NCI-H345 (cell line): ENCODE measurements around the gene EIF2B1.
A peak's percentile ranks its signal among the peaks of the same experiment; 100 is the strongest.

Experiments
- DNase-seq: peaks from one replicate; lab custom pipeline; 2025; lab: John Stamatoyannopoulos, UW

EIF2B1 gene

DNA sequence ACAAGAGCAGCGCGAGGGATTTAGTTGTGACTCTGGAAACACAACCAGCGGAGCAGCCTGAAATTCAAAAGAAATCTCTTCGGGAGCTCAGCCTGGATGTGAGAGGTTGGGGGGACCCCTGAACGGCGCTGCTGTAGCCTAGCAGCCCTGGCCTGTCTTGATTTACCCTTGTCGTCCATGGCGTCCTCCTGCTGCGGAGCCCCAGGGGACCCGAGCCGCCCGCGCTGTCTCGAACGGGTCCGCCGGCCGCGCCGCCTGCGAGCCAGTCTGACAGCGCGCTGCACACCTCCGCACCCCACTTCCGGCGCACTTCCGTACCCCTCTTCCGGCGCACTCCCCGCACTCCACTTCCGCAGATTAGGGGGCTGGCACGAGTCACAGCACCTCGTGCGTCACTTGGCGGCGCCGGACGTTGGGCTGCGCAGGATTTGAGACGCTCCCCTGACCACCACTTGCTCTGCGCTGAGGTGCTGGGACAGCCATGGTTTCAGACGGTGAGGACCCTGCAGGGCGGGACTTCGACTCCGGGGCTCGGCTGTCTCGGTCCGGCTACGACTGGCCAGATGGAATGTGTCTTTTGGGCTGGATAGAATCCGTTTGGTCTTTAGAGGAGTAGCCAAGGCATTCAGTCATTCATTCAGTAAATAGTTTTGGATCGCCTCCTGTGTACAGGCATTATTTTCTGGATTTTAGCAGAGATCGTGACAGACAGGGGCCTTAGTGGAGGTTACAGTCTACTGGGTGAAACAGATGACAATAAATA is at the start of gene EIF2B1, which contains the start of gene GTF2H3:
TSS of gene EIF2B1 (minus strand) at position 308 of the 763 bp plus-strand sequence. CDS start at position 179, 129 bp downstream.
TSS of gene GTF2H3 (plus strand) at position 451 of the 763 bp plus-strand sequence. CDS start at position 482, 31 bp downstream.
- DNase-seq: peak; percentile 98

DNA sequence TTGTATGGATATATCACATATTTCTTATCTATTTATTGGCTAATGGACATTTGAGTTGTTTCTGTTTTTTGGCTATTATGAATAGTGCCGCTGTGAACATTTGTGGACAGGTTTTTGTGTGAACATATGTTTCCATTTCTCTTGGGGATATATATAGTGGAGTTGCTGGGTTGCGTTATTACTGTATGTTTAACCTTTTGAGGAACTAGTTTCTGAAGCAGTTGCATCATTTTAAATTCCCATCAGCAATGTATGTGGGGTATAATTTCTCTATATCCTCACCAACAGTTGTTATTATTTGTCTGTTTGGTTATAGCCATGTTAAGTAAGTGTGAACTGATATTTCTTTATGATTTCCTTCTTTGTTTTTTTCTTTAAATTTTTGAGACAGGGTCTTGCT is 48.1 kb upstream of the EIF2B1 start:
- no peak for DNase-seq

DNA sequence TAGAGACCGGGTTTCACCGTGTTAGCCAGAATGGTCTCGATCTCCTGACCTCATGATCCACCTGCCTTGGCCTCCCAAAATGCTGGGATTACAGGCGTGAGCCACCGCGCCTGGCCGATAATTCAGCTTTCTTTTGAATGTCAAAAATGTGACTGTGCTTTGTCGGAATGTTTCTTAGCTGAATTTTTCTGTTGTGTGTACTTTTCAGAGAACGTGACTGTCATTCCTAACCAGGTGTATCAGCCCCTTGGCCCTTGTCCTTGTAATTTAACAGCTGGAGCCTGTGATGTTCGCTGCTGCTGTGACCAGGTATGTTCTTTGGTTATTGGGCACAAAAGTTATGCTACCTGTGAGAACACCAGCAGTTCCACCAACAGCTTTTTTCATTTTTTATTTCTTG is 45.5 kb upstream of the EIF2B1 start:
- no peak for DNase-seq

DNA sequence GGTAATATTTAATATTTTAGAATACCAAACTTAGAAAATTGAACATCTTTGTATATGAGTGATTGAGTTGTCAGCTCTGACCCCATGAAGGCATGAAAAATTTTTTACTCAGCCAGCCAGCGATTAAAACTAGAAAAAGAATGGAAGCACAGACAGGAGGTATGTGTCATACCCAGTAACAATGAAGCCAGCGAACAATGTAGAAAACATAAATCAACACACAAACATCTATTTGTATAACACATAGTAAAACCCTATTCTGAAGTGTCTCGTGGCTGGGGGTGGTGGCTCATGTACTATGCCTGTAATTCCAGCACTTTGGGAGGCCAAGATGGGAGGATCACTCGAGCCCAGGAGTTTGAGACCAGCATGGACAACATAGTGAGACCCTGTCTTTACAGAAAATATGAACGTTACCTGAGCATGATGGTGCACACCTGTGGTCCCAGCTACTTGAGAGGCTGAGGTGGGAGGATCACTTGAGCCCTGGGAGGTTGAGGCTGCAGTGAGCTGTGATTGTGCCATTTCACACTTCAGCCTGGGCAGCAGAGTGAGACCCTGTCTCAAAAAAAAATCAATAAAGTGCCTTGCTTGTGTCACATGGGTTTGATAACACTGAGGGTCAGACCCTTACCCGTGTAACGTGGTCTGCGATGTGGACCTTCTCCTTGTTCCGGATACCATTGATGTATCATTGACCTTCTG is 43.3 kb upstream of the EIF2B1 start:
- no peak for DNase-seq

DNA sequence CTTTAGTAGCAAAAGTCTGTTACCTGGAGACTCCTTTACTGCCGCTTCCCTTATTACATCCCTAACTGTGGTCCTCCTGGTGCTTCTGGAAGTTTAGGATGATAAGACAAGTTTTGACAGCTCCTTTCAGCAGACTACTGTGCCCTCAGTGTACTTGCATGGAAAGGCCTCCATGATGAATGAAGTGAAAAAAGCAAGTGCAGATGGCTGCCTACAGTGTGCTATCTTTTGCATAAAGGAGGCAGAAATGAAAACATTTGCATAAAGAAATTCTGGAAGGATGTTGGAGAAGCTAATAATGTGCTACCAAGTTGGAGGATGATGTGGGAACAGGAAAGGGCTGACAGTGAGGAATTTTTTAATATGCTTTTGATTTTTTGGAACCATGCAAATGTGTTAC is 42.0 kb upstream of the EIF2B1 start:
- no peak for DNase-seq

DNA sequence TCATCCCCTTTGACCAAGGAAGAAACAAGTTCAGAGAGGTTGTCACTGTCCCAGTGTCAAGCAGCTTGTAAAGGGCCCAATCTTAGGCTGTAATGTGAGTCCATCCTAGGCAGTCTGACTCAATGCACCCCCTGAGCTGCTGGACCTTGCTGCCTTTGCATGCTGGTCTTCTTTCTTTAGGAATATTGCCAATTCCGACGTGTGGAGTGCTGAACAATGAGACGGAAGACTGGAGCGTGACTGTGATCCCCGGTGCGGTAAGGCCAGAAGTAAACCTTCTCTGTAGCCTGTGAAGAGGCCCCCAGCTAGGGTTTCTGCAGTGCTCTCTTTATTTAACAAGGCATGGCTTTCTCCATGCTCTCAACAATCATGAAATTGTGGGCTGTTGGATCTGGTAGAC is 38.4 kb upstream of the EIF2B1 start:
- DNase-seq: no peak

DNA sequence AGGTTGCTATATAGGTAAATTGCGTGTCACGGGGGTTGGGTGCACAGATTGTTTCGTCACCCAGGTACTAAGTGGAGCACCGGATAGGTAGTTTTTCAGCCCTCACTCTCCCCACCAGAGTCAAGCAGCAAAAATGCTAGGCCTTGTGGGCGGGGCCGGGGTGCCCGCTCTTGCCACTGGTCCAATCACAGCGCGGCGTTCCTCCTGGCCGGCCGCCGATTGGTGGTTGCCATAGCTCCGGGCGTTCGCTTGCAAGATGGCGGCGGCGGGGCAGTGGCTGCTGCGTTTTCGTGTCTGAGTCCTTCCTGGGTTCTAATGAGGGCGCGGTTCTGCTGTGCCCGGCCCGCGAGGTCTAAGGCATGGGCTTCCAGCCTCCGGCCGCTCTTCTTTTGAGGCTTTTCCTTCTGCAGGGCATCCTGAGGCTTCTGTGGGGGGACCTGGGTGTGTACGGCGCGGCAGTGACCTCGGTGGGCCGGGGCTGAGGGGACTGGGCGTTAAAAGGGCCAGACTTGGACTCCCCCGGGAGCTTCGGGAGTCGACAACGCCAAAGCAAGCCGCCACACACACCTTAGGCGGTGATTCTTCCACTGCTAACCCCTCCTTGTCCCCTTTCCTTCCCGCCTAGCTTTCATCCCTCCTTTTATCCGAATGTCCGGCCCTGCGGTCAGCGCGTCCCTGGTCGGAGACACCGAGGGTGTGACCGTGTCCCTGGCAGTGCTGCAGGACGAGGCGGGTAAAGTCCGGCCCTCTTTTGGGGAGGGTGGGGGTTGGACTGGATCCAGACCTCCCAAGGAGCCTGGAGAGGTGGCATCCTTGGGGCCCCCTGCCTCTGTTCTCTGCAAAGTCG is 37.6 kb upstream of the EIF2B1 start, which contains the start of gene TCTN2:
TSS of gene TCTN2 (plus strand) at position 232 of the 847 bp plus-strand sequence. CDS start at position 360, 128 bp downstream.
- peak; percentile 95 for DNase-seq

DNA sequence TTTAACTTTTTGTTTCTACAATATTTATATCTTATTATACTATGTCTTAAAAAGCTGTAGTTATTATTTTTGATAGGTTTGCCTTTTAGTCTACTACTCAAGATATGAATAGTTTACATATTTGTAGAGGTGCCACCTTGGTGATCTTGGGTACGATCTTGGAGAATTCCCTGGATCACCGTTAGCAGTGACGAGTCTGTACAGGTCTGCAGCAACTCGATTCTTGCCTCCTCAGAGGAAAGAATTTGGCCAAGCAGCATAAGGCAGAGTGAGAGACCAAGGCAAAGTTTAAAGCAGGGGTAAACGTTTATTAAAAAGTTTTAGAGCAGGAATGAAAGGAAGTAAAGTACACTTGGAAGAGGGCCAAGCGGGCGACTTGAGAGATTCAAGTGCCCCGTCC is 34.3 kb upstream of the EIF2B1 start:
- DNase-seq: no peak

DNA sequence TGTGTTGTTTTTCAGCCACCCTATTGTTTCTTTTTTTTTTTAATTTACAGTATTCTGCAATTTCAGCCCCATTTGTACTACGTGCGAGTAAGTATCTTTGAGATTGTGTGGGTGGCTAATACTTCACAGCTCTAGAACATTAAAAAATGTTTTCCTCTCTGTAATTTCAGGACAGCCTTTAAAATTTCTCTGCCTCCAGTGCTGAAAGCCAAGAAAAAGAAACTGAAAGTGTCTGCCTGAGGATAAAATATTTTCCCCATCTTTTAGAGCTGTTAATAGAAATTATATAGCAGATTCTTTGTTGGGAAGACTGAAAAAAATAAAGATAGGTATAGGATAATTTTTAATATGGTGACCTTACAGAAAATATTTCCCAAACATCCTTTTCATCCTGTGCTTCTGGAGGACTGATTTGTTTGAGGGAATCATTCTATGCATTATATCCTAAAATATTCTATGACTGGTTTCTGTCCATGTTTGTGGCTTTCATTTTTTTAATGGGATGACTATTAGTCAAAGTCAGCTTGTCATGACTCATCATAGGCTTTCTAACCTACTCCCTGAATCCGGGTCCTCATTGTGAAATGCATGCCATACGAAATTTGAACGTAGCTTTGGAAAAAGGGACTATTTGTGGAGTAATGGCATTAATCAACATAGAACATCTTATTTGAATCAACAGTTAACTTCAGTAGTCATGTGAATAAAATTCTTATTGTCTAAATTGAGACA is 26.7 kb upstream of the EIF2B1 start:
- no peak for DNase-seq

DNA sequence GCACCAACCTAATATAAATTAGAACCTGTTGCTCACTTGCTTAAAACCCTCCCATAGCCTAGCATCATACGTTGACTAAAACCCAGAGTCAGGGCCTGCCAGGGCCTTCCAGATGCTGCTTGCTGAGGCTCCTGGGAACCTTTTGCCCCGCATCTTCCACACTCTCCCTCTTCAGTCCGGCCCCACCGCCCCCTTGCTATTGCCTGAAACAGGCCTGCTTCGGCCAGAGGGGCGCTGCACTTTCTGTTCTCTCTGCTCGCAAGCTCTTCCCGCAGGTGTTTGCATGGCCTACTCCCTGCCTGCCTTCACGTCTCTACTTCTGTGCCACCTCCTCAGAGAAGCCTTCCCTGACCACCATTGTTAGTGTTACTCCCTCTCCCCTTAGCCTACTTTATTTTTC is 23.7 kb upstream of the EIF2B1 start:
- no peak for DNase-seq

DNA sequence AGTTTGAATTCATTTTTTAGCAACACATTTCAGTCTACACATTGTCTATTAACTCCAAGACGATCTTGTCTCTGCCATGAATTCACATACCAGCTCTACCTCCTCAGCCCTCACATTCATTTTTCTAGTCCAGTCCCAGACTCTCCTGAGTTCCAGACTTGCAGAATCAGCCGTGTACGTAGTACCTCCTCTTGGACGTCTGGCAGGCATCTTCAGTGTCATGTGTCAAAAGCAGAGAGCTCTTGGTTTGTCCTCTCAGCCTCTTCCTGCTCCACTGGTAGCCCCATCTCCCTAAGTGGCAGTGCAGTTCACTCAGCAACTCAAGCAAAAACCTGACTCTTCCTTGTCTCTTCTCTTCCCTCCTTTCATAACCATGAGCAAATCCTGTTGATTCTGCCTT is 22.9 kb upstream of the EIF2B1 start:
- no peak for DNase-seq

DNA sequence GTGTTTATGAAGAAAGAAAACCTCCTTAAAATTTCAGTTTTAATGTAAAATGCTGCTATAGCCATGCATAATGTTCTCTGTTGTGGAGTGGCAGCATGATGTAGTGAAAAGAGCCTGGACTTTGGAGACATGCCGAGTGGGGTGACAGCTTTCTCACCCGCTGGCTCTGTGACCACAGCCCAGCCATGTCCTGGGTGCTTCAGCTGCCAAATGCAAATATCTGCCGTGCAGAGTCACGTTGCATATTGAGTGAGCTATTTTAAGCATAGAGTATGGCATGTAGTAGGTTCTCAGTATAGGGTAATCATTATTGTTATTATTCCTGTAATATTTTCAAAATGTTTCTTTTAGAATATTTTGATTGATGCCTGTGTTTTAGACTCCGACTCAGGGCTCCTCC is 21.9 kb upstream of the EIF2B1 start:
- DNase-seq: no peak

DNA sequence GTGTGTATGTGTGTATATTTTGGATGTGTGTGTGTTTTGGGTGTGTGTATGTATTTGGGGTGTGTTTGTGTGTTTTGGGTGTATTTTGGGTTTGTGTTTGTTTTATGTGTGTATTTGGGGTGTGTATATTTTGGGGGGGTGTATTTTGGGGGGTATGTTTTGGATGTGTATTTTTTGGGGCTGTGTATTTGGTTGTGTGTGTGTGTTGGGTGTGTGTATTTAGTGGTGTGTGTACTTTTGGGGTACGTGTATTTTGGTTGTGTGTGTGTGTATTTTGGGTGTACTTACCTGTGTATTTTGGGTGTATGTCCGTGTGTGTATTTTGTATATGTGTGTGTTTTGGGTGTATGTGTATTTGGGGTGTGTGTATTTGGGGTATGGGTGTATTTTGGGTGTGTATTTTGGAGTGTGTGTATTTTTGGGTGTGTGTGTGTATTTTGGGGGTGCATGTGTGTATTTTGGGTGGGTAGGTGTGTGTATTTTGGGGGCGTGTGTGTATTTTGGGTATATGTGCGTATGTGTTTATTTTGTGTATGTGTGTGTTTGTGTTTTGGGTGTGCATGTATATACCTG is 20.7 kb upstream of the EIF2B1 start:
- no peak for DNase-seq

DNA sequence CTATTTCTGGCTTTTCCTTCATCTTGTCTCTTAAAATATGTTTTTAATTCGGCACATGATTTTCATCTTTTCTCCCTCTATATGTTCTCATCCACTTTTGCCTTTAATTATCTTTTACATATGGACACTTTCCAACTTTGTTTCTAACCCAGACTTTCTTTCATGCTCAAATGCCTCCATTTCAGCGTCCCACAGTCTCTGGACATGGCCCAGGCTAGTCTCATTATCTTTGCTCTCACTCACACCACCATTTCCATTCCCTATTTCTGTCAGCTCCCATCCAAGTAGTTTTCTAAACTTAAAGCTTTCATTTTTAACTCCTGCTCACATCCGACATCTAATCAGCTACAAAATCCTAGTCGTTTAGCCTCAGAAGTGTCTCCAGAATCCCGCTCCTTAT is 14.9 kb upstream of the EIF2B1 start:
- DNase-seq: no peak

DNA sequence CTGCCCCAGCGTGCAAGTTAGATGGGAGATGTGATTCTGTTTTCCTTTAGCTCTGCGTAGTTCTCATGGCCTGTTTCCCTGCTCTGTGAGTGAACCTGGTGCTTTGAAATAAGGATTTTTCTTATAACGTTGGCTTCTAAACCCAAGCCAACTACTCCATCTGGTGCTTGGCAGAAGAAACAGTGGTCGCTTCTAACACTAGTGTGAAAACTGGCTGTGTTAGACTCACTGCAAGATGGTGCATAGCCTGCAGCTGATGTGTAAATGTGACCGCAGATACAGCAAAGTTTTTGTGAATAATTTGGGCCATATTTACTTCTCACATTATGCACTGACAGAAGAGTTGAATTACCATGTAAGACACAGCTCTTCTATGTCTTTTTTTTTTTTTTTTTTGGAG is 12.4 kb upstream of the EIF2B1 start:
- no peak for DNase-seq

DNA sequence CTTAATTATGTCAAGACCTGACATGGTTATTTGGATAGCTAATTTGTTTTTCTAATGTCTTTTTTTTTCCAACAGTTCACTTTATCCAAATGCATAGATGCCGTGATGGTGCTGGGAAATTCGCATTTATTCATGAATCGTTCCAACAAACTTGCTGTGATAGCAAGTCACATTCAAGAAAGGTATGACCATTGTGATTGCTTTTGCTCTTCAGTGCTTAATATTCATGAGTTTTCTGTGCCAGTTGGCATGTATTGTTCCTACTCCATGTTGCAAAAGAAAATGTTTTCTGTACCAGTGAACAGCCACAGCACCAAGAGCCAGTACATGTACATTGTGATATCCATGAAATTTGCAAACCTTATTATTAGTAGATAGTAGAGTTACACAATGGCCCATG is 11.9 kb upstream of the EIF2B1 start:
- no peak for DNase-seq

DNA sequence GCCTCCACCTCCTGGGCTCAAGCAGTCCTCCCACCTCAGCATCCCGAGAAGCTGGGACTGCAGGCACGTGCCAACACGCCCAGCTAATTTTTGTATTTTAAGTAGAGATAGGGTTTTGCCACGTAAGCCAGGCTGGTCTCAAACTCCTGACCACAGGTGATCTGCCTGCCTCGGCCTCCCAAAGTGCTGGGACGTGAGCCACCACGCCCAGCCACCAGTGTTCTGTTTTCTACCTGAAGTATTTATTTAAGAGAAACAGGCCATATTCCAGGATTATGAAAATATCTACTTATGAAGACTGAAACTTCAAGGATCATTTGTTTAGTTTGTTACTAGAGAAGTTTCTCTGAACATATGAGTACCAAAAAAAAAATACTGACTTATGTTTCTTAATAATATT is 10.4 kb upstream of the EIF2B1 start:
- no peak for DNase-seq

DNA sequence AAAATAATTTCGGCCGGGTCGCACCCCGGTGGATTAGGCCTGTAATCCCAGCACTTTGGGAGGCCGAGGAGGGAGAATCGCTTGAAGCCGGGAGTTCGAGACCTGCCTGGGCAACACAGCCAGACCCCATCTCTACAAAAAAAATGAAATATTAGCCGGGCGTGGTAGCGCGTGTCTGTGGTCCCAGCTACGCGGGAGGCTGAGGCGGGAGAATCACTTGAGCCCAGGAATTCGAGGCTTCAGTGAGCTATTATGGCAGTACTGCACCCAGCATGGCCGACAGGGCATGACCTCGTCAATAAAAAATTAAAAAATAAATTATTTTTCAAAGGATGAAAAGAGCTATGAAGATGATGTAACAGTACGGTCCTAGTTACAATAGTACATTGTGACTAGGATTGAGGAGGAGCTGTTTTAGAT is 666 bp upstream of the EIF2B1 start:
- DNase-seq: no peak

DNA sequence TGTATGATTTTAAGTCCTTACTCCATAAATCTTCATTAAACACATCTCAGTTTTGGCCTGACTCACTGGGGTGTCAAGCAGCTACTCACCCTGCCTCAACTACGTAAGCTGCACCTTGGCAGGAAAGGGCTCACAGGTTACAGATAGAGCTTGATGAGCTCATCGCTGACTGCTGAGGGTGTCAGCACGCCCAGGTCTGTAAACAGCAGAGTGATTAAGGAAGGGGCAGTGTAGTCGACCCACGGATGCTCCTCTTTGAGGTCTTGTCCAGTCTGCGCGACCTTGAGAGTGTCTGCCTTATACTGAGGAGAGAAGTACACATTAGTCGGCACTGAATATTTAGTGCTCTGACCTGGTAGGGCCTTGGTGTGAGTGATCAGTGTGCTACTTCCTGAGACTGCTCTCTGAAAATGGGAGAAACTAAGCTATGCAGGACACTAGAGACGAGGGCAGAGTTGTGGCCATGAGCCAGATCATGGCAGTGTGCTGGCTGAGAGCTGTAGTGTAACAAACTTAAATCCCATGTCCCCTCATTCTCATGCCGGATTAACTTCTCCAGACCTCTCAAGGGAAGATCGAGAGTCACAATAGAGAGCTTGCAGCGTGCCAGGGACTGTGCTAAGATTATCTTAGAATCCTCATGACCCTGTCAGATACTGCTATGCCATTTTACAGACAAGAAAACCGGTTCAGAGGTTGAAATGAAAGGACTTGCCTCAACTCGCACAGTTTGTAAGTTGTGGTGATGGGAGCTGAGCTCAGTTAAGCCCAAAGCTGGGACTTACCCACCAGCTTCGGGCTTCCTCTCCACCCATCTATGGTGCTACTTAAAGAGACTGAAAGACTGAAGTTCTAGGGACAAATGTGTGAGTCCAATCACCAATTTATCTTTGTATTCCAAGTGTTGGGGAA is 11.6 kb downstream of the EIF2B1 start:
- no peak for DNase-seq

DNA sequence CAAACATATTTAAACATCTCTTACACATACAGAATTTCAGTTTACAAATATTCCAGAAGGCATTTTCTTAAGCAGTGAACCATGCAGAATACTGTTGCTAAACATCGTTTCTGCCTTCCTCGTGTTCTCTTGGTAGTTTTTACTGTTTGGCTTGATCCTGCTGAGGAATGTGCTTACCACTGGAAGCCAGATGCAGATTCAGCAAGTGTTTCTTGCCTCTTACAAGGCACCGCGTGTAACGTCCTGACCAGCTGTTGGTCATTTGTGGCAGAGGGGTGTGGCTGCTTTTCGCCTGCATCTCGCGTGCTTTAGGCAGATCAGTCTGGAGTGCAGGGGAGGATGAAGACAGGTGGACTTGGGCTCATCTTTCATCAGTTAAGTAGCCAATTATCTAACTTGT is 12.4 kb downstream of the EIF2B1 start:
- no peak for DNase-seq
